SK-N-SH (cell line): Measurements from ENCODE around the gene GRIK3. TPM values are rescaled to one million over a fixed set of nuclear protein-coding genes. Genes with fewer than 3 reads are reported as not detected.

ENCODE experiments used
- CTCF ChIA-PET: fragments of 300-600, 350-600 bp; formaldehyde crosslinking; extraction: SDS; loops from one replicate; lab custom pipeline; 2021; lab: Yijun Ruan, JAX
- POLR2A ChIA-PET: fragments of 350-600 bp; sonication (Branson Sonifier 250); formaldehyde crosslinking; extraction: SDS; loops from one replicate; lab custom pipeline; 2020; ENCODE audit warnings: antibody characterized with exemption, inconsistent platforms; lab: Yijun Ruan, JAX
- DNase-seq: peaks from one replicate; pipeline ENCODE4 v3.0.0; 2012
- H2AFZ ChIP-seq: fragments of 200-600 bp; sonication (generic); 2 replicates; pipeline ENCODE4 v1.8.1; 2016; ENCODE audit warnings: antibody characterized with exemption, mild to moderate bottlenecking, low read depth
- H3F3A ChIP-seq: fragments of 200-600 bp; sonication (generic); replicated peaks from 2 replicates; pipeline ENCODE3; 2016; ENCODE audit warnings: antibody characterized with exemption, mild to moderate bottlenecking; ENCODE audit not compliant: insufficient read depth
- H3K27ac ChIP-seq, 2 experiments: fragments of 200-500 bp in 1 of 2; fragments of 200-600 bp in 1 of 2; sonication (Bioruptor generic) in 1 of 2; sonication (generic), shearing (Covaris generic) in 1 of 2; 2 replicates each; pipeline versions ENCODE4 v1.5.1 to v1.6.1; 2014 to 2016; ENCODE audit warnings: low read depth in 2 of 2, inconsistent platforms in 1 of 2, low read length in 1 of 2, mild to moderate bottlenecking in 1 of 2, mixed read lengths in 1 of 2
- H3K27me3 ChIP-seq: fragments of 200-600 bp; sonication (generic), shearing (Covaris generic); 2 replicates; pipeline ENCODE4 v1.6.1; 2016; ENCODE audit warnings: mixed run types; ENCODE audit not compliant: insufficient read depth
- H3K36me3 ChIP-seq, 2 experiments: fragments of 200-500 bp in 1 of 2; fragments of 200-600 bp in 1 of 2; sonication (Bioruptor generic) in 1 of 2; sonication (generic) in 1 of 2; replicated peaks in 1 of 2; 2 replicates each; pipeline versions ENCODE3 to v1.5.1; 2014 to 2016; ENCODE audit warnings: low read length in 1 of 2, mild to moderate bottlenecking in 1 of 2; ENCODE audit not compliant: insufficient read depth in 2 of 2, control insufficient read depth in 1 of 2
- H3K4me1 ChIP-seq, 2 experiments: fragments of 200-500 bp in 1 of 2; fragments of 200-600 bp in 1 of 2; sonication (Bioruptor generic) in 1 of 2; sonication (generic), shearing (Covaris generic) in 1 of 2; 2 replicates each; pipeline versions ENCODE4 v1.5.1 to v1.6.1; 2014 to 2016; ENCODE audit warnings: low read depth in 1 of 2, low read length in 1 of 2, mixed run types in 1 of 2; ENCODE audit not compliant: insufficient read depth in 2 of 2, control insufficient read depth in 1 of 2
- H3K4me2 ChIP-seq: fragments of 200-600 bp; sonication (generic), shearing (Covaris generic); 2 replicates; pipeline ENCODE4 v1.6.1; 2017; ENCODE audit warnings: mixed run types
- H3K4me3 ChIP-seq, 2 experiments: fragments of 200-500 bp in 1 of 2; fragments of 200-600 bp in 1 of 2; sonication (Bioruptor generic) in 1 of 2; sonication (generic), shearing (Covaris generic) in 1 of 2; 2 replicates each; pipeline versions ENCODE4 v1.5.1 to v1.8.1; 2014 to 2016; ENCODE audit warnings: low read depth in 2 of 2, inconsistent platforms in 1 of 2, low read length in 1 of 2, mild to moderate bottlenecking in 1 of 2, mixed read lengths in 1 of 2, moderate library complexity in 1 of 2
- H3K79me2 ChIP-seq: fragments of 200-600 bp; sonication (generic); 2 replicates; pipeline ENCODE4 v1.8.1; 2017; ENCODE audit warnings: mild to moderate bottlenecking; ENCODE audit not compliant: insufficient read depth
- H3K9ac ChIP-seq: fragments of 200-600 bp; sonication (generic); 2 replicates; pipeline ENCODE4 v1.6.1; 2017; ENCODE audit warnings: mixed run types
- H3K9me2 ChIP-seq: fragments of 200-600 bp; sonication (generic); 2 replicates; pipeline ENCODE4 v1.6.1; 2017; ENCODE audit warnings: mixed run types
- H3K9me3 ChIP-seq: fragments of 200-600 bp; sonication (generic); 2 replicates; pipeline ENCODE4 v1.6.1; 2017; ENCODE audit warnings: mixed run types, mild to moderate bottlenecking, moderate library complexity
- H4K20me1 ChIP-seq: fragments of 200-600 bp; sonication (generic); 2 replicates; pipeline ENCODE4 v1.6.1; 2017; ENCODE audit warnings: mild to moderate bottlenecking, mixed run types; ENCODE audit not compliant: insufficient read depth
- ELF1 ChIP-seq: IDR thresholded peaks from 2 replicates; pipeline ENCODE4 v1.4.0; 2012
- PBX3 ChIP-seq: IDR thresholded peaks from 2 replicates; pipeline ENCODE4; 2012
- POLR2AphosphoS5 ChIP-seq: IDR thresholded peaks from 2 replicates; pipeline ENCODE4 v1.6.1; 2012; ENCODE audit warnings: low read depth, low read length
- RCOR1 ChIP-seq: fragments of 150-350 bp; IDR thresholded peaks from 2 replicates; pipeline ENCODE4 v1.6.1; 2017; ENCODE audit warnings: antibody characterized with exemption, low read length
- SIN3A ChIP-seq: IDR thresholded peaks from 2 replicates; pipeline ENCODE4 v1.6.1; 2012; ENCODE audit warnings: low read depth, mild to moderate bottlenecking, low read length, moderate library complexity, borderline replicate concordance
- TAF1 ChIP-seq: IDR thresholded peaks from 2 replicates; pipeline ENCODE4 v1.6.1; 2012; ENCODE audit warnings: low read depth, mild to moderate bottlenecking, low read length, moderate library complexity, borderline replicate concordance
- TEAD4 ChIP-seq: IDR thresholded peaks from 2 replicates; pipeline ENCODE4 v1.4.0; 2012; ENCODE audit warnings: mild to moderate bottlenecking, borderline replicate concordance; ENCODE audit not compliant: insufficient read depth
- WGBS: methylation state at CpG from one replicate; pipeline ENCODE4 v1.1.6; 2017; ENCODE audit warnings: low lambda C conversion rate; 5-methylcytosine and 5-hydroxymethylcytosine counted together
- polyA plus RNA-seq, 3 experiments: library from polyadenylated mRNA; depleted of rRNA; stranded (reverse); fragments of >200 nt; gene quantifications; 2 replicates each; pipeline ENCODE4 v1.2.3, GENCODE V29; 2012
- TF ChIP-seq, protein P1 (sequence below): fragments of 150-350 bp; IDR thresholded peaks from 2 replicates; pipeline ENCODE4 v1.6.1; 2016; ENCODE audit warnings: mild to moderate bottlenecking, low read depth, low read length
- TF ChIP-seq, protein P2 (sequence below): fragments of 200-600 bp; sonication (generic); IDR thresholded peaks from 2 replicates; pipeline ENCODE4 v1.6.1; 2017; ENCODE audit warnings: antibody characterized with exemption, mild to moderate bottlenecking, moderate library complexity

Gene GRIK3
- polyA plus RNA-seq, 1 of the 3 experiments (the other 2 are of a cell fraction) = not detected

DNA sequence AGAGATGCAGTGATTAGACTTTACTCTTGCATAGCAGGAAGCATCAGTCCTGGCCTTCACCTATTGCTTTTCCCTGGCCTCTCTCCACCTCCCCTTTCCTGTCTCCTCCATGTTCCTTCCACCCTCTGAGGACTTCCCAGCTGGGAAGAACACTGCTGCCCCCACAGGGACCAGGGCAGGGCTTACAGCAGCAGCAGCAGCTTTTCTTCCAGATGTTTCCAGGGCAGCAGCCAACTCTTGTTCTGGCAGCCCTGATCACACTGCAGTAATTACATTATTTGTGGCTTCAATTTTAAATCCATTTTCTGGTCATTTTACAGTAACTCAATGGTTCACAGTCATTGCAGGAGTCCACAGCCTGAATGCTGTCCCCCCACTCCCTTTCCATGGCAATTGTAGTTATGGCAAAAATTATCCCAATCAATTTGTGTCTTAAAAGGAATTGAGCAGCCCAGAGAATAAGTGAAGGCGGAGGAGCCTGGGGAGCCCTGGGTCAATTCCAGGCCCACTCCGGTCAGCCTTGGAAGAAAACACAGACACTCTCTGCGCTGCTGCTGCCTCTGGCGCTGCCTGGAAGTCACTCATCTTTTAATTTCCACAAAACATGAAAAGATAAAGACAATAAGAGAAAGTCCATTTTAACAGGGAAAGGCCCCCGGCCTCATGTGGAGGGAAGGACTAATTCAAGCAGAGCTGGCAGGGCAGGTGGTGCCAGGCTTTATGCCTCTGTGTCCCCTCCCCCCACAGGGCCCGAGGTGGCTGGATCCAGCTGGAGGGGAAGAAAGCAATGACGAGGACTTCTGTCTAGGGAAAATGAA, 148.6 kb downstream of the GRIK3 start (continued):
- TF ChIP-seq, protein P1, sequence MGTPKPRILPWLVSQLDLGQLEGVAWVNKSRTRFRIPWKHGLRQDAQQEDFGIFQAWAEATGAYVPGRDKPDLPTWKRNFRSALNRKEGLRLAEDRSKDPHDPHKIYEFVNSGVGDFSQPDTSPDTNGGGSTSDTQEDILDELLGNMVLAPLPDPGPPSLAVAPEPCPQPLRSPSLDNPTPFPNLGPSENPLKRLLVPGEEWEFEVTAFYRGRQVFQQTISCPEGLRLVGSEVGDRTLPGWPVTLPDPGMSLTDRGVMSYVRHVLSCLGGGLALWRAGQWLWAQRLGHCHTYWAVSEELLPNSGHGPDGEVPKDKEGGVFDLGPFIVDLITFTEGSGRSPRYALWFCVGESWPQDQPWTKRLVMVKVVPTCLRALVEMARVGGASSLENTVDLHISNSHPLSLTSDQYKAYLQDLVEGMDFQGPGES = no peak
- no peak for TF ChIP-seq SIN3A
- TF ChIP-seq, all 33 proteins: peak for 6

- no peak for DNase-seq
- H3K9ac ChIP-seq = no peak overlapping the region
- no peaks in the 10 kb centered on the region for H3K9me3 ChIP-seq
- no peak overlapping the region for H3K27ac ChIP-seq
- H3K4me1 ChIP-seq = peaks cover 0 to 15% of the 10 kb centered on the region in 2 experiments; a peak in 2 of 4 replicates
- no peaks in the 10 kb centered on the region for H3K9me2 ChIP-seq
- H3K27me3 ChIP-seq = no peaks in the 10 kb centered on the region
- H3F3A ChIP-seq = no peaks in the 10 kb centered on the region
- H2AFZ ChIP-seq = no peak overlapping the region
- H3K4me3 ChIP-seq = no peak overlapping the region
- H3K79me2 ChIP-seq = no peaks in the 10 kb centered on the region
- H3K4me2 ChIP-seq = no peak overlapping the region
- ChIA-PET POLR2A (no interaction called here), CTCF (interaction anchor here (0.6 to 2.1 kb wide), 11 partner anchors 14 to 275 kb away, joined by 3 to 10 read pairs (median 5); no protein-coding TSS in a partner anchor)
- H4K20me1 ChIP-seq = no peaks in the 10 kb centered on the region
- H3K36me3 ChIP-seq = no peaks in the 10 kb centered on the region
- WGBS = 28% methylated on average over 4 of the region's 4 CpGs
- TF ChIP-seq TAF1 = no peak
- no peak for TF ChIP-seq PBX3
- TF ChIP-seq TEAD4 = no peak
- no peak for TF ChIP-seq RCOR1
- no peak for TF ChIP-seq POLR2AphosphoS5
- no peak for TF ChIP-seq ELF1
- TF ChIP-seq, protein P2, sequence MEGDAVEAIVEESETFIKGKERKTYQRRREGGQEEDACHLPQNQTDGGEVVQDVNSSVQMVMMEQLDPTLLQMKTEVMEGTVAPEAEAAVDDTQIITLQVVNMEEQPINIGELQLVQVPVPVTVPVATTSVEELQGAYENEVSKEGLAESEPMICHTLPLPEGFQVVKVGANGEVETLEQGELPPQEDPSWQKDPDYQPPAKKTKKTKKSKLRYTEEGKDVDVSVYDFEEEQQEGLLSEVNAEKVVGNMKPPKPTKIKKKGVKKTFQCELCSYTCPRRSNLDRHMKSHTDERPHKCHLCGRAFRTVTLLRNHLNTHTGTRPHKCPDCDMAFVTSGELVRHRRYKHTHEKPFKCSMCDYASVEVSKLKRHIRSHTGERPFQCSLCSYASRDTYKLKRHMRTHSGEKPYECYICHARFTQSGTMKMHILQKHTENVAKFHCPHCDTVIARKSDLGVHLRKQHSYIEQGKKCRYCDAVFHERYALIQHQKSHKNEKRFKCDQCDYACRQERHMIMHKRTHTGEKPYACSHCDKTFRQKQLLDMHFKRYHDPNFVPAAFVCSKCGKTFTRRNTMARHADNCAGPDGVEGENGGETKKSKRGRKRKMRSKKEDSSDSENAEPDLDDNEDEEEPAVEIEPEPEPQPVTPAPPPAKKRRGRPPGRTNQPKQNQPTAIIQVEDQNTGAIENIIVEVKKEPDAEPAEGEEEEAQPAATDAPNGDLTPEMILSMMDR = no peak
- TF ChIP-seq, all 33 proteins: peak for 0
Measured at GRCh38 chr1:36884801-36885200, 149.5 kb downstream of the GRIK3 start.
